CD14-positive monocyte (primary cell): Measurements from ENCODE around the gene PDF. TPM values are rescaled to one million over a fixed set of nuclear protein-coding genes. Genes with fewer than 3 reads are reported as not detected.
A peak's percentile ranks its signal among the peaks of the same experiment; 100 is the strongest.

Source experiments
- DNase-seq, 3 donors: peaks; one replicate each; pipeline ENCODE4 v3.0.0-alpha.2; 2011 to 2022
- H2AFZ ChIP-seq: 2 replicates; pipeline ENCODE4 v1.6.0; 2012; ENCODE audit warnings: mild to moderate bottlenecking, low read depth, low read length, inconsistent platforms; ENCODE audit not compliant: insufficient read depth, poor library complexity, severe bottlenecking
- H3K27ac ChIP-seq, 2 donors: 1 replicate in 1 of 2; 2 replicates in 1 of 2; pipeline ENCODE4 v1.5.1; 2012 to 2013; ENCODE audit warnings: low read length in 2 of 2, control low read depth in 1 of 2, inconsistent platforms in 1 of 2, low read depth in 1 of 2, mild to moderate bottlenecking in 1 of 2
- H3K27me3 ChIP-seq, 2 donors: one replicate each; pipeline versions ENCODE4 v1.6.0 to v1.6.1; 2011 to 2013; ENCODE audit warnings: low read length in 2 of 2; ENCODE audit not compliant: control insufficient read depth in 2 of 2, insufficient read depth in 2 of 2
- H3K36me3 ChIP-seq, 2 donors: replicated peaks in 1 of 2; 1 replicate in 1 of 2; 2 replicates in 1 of 2; pipeline versions ENCODE4 v1.5.1 to v1.6.1; 2012 to 2013; ENCODE audit warnings: low read length in 2 of 2, control low read depth in 1 of 2, inconsistent platforms in 1 of 2, mild to moderate bottlenecking in 1 of 2; ENCODE audit not compliant: insufficient read depth in 2 of 2, control insufficient read depth in 1 of 2
- H3K4me1 ChIP-seq, 2 donors: 1 replicate in 1 of 2; 2 replicates in 1 of 2; pipeline versions ENCODE4 v1.5.1 to v1.6.1; 2012 to 2013; ENCODE audit warnings: low read length in 2 of 2, control low read depth in 1 of 2, inconsistent platforms in 1 of 2, mild to moderate bottlenecking in 1 of 2, moderate library complexity in 1 of 2; ENCODE audit not compliant: insufficient read depth in 2 of 2, control insufficient read depth in 1 of 2
- H3K4me2 ChIP-seq: replicated peaks from 2 replicates; pipeline ENCODE3; 2012; ENCODE audit warnings: low read length, moderate library complexity, mild to moderate bottlenecking; ENCODE audit not compliant: poor library complexity, severe bottlenecking; ENCODE audit errors: extremely low read depth
- H3K4me3 ChIP-seq, 3 experiments: fragments of 200-600 bp in 1 of 3; sonication (generic) in 1 of 3; replicated peaks in 1 of 3; 1 replicate in 2 of 3; 2 replicates in 1 of 3; pipeline ENCODE4 v1.5.1; 2011 to 2013; ENCODE audit warnings: low read length in 3 of 3, mild to moderate bottlenecking in 3 of 3, control low read depth in 2 of 3, low read depth in 2 of 3, inconsistent platforms in 1 of 3, moderate library complexity in 1 of 3
- H3K79me2 ChIP-seq: 2 replicates; pipeline ENCODE4 v1.6.0; 2012; ENCODE audit warnings: mild to moderate bottlenecking, control low read depth, inconsistent platforms, low read length, moderate library complexity; ENCODE audit not compliant: insufficient read depth
- H3K9ac ChIP-seq: 2 replicates; pipeline ENCODE4 v1.6.0; 2017; ENCODE audit warnings: low read length, mild to moderate bottlenecking; ENCODE audit not compliant: insufficient read depth, poor library complexity, severe bottlenecking
- H3K9me3 ChIP-seq, 2 donors: replicated peaks in 1 of 2; 1 replicate in 1 of 2; 2 replicates in 1 of 2; pipeline versions ENCODE4 v1.5.1 to v1.6.1; 2012 to 2013; ENCODE audit warnings: low read length in 2 of 2, control low read depth in 1 of 2; ENCODE audit not compliant: control insufficient read depth in 1 of 2, insufficient read depth in 1 of 2
- H4K20me1 ChIP-seq: 2 replicates; pipeline ENCODE4 v1.6.0; 2012; ENCODE audit warnings: mild to moderate bottlenecking, low read length, control low read depth, moderate library complexity; ENCODE audit not compliant: insufficient read depth
- H3K27ac Mint-ChIP-seq, 7 donors: one replicate each; pipeline ENCODE4 v1.8.0; 2020; ENCODE audit warnings: mild to moderate bottlenecking in 7 of 7, mixed read lengths in 7 of 7, moderate library complexity in 6 of 7, inconsistent platforms in 2 of 7
- H3K27me3 Mint-ChIP-seq, 3 donors: one replicate each; pipeline ENCODE4 v1.8.0; 2021 to 2022; ENCODE audit warnings: low read depth in 3 of 3, mild to moderate bottlenecking in 3 of 3, mixed read lengths in 3 of 3, moderate library complexity in 3 of 3, inconsistent platforms in 1 of 3
- H3K36me3 Mint-ChIP-seq, 2 donors: one replicate each; pipeline ENCODE4 v1.8.0; 2020; ENCODE audit warnings: mixed read lengths in 2 of 2, inconsistent platforms in 1 of 2, mild to moderate bottlenecking in 1 of 2
- H3K4me1 Mint-ChIP-seq: one replicate; pipeline ENCODE4 v1.8.0; 2020; ENCODE audit warnings: mild to moderate bottlenecking, mixed read lengths
- H3K4me3 Mint-ChIP-seq, 2 donors: one replicate each; pipeline ENCODE4 v1.8.0; 2020; ENCODE audit warnings: mild to moderate bottlenecking in 2 of 2, mixed read lengths in 2 of 2, moderate library complexity in 1 of 2
- H3K9me3 Mint-ChIP-seq, 7 donors: one replicate each; pipeline ENCODE4 v1.8.0; 2020 to 2022; ENCODE audit warnings: mixed read lengths in 7 of 7, mild to moderate bottlenecking in 6 of 7, moderate library complexity in 6 of 7, inconsistent platforms in 2 of 7
- WGBS: methylation state at CpG from one replicate; pipeline ENCODE4 v1.1.5; 2013; ENCODE audit warnings: missing lambda C conversion rate; ENCODE audit not compliant: insufficient coverage; 5-methylcytosine and 5-hydroxymethylcytosine counted together
- intact Hi-C, 2 donors: fragments of 100-400 bp; cut with micrococcal nuclease; formaldehyde crosslinking; loops; one replicate each; pipeline versions ENCODE4 v1.15.0 to v1.15.1; 2023
- polyA plus RNA-seq, 3 donors: library from polyadenylated mRNA; depleted of rRNA in 1 of 3; unstranded in 2 of 3; stranded (reverse) in 1 of 3; fragments of 300-500 nt in 2 of 3; fragments of >200 nt in 1 of 3; fragmentation: Illumina TruSeq in 2 of 3; gene quantifications; 1 replicate in 2 of 3; 2 replicates in 1 of 3; pipeline ENCODE4 v1.2.3, GENCODE V29; 2012 to 2021
- TF ChIP-seq, protein P1 (sequence below): fragments of 200-600 bp; IDR thresholded peaks from one replicate; pipeline ENCODE4 v1.8.0; 2022; ENCODE audit warnings: antibody characterized with exemption, mild to moderate bottlenecking

Gene PDF
- polyA plus RNA-seq, 3 donors: 2.3 to 7.2 (median 4.2) TPM

DNA sequence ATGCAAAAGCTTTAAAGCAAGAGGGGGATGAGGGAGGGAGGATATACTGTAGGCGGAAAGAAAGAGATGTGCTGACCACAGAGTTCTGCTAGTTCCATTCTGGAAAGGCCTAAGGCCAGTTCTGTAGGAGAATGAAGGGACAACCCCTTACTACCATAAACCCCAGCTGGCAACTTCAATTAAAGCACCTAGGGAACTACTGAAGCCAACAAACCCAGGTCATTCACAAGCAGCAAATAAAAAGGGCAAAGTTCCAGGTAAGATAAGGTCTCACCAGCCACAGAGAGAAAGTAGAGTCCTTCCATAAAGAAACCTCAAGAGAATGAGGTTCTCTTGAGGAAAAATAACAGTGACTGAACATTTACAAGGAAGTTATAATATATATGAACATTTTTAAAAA, 42.6 kb upstream of the PDF start:
- Histone ChIP-seq H3K9me3 (no peaks in the 10 kb centered on the region), H3K4me3 (no peak overlapping the region), H3K79me2 (peaks cover 2% of the 10 kb centered on the region), H4K20me1 (peaks cover 17% of the 10 kb centered on the region), H3K36me3 (peaks cover 46 to 92% of the 10 kb centered on the region in 2 donors), H2AFZ (no peak overlapping the region), H3K4me1 (no peaks in the 10 kb centered on the region), H3K4me2 (no peak overlapping the region), H3K27ac (no peak overlapping the region), H3K9ac (no peak overlapping the region), H3K27me3 (no peaks in the 10 kb centered on the region)
- Mint-ChIP-seq H3K4me3 (no peak overlapping the region), H3K36me3 (peaks cover 63 to 75% of the 10 kb centered on the region in 2 donors), H3K4me1 (no peaks in the 10 kb centered on the region), H3K9me3 (peaks cover 0 to 2% (median 0%) of the 10 kb centered on the region in 7 donors), H3K27me3 (peaks cover 0 to 3% (median 0%) of the 10 kb centered on the region in 3 donors), H3K27ac (peak overlapping the region in 2 of 7 donors; percentile 6 to 57)
- no CpG with 5 or more reads among the region's 1 CpG for WGBS
- intact Hi-C loops: no loop called here
- no peak for DNase-seq
- TF ChIP-seq, protein P1, sequence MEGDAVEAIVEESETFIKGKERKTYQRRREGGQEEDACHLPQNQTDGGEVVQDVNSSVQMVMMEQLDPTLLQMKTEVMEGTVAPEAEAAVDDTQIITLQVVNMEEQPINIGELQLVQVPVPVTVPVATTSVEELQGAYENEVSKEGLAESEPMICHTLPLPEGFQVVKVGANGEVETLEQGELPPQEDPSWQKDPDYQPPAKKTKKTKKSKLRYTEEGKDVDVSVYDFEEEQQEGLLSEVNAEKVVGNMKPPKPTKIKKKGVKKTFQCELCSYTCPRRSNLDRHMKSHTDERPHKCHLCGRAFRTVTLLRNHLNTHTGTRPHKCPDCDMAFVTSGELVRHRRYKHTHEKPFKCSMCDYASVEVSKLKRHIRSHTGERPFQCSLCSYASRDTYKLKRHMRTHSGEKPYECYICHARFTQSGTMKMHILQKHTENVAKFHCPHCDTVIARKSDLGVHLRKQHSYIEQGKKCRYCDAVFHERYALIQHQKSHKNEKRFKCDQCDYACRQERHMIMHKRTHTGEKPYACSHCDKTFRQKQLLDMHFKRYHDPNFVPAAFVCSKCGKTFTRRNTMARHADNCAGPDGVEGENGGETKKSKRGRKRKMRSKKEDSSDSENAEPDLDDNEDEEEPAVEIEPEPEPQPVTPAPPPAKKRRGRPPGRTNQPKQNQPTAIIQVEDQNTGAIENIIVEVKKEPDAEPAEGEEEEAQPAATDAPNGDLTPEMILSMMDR: no peak

DNA sequence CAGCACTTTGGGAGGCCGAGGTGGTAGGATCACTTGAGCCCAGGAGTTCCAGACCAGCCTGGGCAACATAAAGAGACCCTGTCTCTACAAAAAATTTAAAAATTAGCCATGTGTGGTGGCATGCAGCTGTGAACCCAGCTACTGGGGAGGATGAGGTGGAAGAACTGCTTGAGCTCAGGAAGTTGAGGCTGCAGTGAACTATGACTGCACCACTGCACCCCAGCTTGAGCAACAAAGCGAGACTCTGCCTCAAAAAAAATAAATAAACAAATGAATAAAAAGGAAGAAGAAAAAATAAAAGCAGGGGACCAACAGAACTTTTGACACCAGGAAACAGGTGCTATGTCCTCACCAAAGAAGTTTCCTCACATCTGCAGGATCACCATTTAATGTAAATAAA, 41.2 kb upstream of the PDF start:
- peaks cover 2% of the 10 kb centered on the region for H3K79me2 ChIP-seq
- H3K4me3 Mint-ChIP-seq: no peak overlapping the region
- peaks cover 66 to 76% of the 10 kb centered on the region in 2 donors for H3K36me3 Mint-ChIP-seq
- H2AFZ ChIP-seq: no peak overlapping the region
- no peaks in the 10 kb centered on the region for H3K4me1 ChIP-seq
- no peak for DNase-seq
- peaks cover 16% of the 10 kb centered on the region for H4K20me1 ChIP-seq
- H3K27me3 Mint-ChIP-seq: peaks cover 0 to 3% (median 0%) of the 10 kb centered on the region in 3 donors
- no peak overlapping the region for H3K27ac ChIP-seq
- peak overlapping the region in 2 of 7 donors; percentile 21 to 76 for H3K27ac Mint-ChIP-seq
- peaks cover 0 to 2% (median 0%) of the 10 kb centered on the region in 7 donors for H3K9me3 Mint-ChIP-seq
- no CpG with 5 or more reads among the region's 2 CpGs for WGBS
- no peak overlapping the region for H3K4me2 ChIP-seq
- intact Hi-C loops: no loop called here
- H3K9me3 ChIP-seq: no peaks in the 10 kb centered on the region
- peaks cover 58 to 97% of the 10 kb centered on the region in 2 donors for H3K36me3 ChIP-seq
- TF ChIP-seq, protein P1: no peak
- H3K4me3 ChIP-seq: no peak overlapping the region
- no peaks in the 10 kb centered on the region for H3K4me1 Mint-ChIP-seq
- no peak overlapping the region for H3K9ac ChIP-seq
- no peaks in the 10 kb centered on the region for H3K27me3 ChIP-seq
